Renal pelvis (tissue), 4 donors: Measurements from ENCODE around the gene SF3A1. TPM values are rescaled to one million over a fixed set of nuclear protein-coding genes. Genes with fewer than 3 reads are reported as not detected.
"Not testable (repeated sequence)": the region's sequence is repeated elsewhere in the genome, so short reads cannot be mapped to it uniquely, and the experiment has no call there.

ENCODE experiments used
- DNase-seq: peaks from one replicate; pipeline ENCODE4 v3.0.0-alpha.2; 2013
- polyA plus RNA-seq, 3 donors: library from polyadenylated mRNA; unstranded; fragments of 120-200 nt; gene quantifications; one replicate each; pipeline ENCODE4 v1.2.1, GENCODE V29; 2013; ENCODE audit not compliant: insufficient read length in 3 of 3

Gene SF3A1
- polyA plus RNA-seq, 3 donors, result 144 to 175 (median 162) TPM

DNA sequence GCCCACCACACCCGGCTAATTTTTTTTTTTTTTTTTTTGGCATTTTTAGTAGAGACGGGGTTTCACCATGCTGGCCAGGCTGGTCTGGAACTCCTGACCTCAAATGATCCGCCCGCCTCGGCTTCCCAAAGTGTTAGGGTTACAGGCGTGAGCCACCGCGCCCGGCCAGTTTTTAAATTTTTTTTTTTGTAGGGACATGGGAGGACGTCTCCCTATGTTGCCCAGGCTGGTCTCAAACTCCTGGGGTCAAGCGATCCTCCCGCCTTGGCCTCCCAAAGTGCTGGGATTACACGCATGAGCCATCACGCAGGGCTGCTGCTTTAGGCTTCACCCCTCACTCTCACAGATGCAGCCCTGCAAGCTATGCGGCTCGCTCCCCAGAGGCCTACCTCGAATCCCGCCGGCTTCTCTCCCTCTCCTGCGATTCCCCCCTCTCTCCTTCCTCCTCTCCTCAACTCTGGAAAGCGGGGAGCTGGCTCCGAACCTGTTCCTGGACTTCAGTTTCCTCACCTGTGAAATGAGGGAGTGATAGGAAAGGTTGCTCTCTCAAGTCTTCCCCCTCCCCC, 1.0 kb upstream of the SF3A1 start:
- no peak for DNase-seq

DNA sequence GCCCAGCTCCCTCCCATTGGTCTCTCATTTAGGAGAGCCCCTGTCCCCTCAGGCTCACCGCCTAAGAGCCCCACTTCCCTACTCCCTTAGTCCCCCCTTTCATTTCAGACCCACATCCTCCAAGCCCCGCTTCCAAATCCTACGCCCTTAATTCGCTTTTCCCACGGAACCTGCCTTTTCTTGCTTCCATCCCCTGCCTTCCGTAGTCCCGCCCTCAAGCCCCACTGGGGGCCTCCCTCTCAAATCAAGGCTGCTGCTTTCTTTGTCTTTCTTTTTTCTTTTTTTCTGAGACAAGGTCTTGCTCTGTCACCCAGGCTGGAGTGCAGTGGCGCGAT, 509 bp upstream of the SF3A1 start:
- no peak for DNase-seq

DNA sequence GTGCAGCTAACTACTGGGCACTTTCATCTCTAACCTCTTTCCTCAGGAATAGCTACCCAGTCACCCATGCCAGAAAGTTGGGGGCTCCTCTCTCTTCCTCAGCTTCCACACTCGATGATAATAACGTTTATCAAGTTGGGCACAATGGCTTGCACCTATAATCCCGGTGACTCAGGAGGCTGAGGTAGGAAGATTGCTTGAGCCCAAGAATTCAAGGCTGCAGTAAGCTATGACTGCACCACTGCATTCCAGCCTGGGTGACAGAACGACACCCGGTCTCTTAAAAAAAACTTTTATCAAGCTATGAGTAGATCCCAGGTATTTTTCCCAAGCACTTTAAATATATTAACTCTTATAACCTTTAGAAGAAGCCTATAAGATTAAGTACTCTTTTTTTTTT, 2.0 kb downstream of the SF3A1 start:
- DNase-seq, result no peak

DNA sequence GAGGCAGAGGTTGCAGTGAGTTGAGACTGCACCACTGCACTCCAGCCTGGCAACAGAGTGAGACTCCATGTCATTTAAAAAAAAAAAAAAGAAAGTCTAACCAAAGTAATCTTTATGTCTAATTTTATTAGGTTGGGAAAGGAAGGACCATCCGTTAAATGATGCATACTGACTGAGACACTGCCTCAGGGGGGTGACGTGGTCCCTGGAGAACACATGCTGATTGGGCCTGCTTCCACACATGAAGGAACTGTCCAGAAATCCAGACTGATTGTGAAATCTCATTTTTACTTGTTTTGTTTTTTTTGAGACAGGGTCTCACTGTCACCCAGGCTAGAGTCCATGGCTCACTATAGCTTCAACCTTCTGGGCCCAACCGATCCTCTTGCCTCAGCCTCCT, 5.5 kb downstream of the SF3A1 start:
- no peak for DNase-seq

DNA sequence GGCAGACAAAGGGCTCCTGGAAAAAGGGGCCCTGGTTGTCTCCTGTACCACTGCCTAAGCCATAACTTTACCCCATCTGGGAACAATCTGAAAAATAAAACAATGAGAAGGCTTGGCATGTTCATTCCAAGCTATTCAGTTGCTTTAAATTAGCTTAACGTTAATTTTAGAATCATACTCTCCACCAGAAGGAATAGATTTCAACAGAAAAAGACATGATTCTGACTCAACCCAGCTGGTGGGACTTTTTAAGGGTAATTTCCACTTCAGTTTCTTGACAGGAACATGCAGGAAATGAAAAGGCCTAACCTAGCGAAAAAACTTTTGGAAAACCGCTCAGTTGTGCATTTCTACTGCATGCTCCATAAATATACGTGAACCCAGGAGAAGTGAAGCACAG, 7.9 kb downstream of the SF3A1 start:
- DNase-seq, result no peak

DNA sequence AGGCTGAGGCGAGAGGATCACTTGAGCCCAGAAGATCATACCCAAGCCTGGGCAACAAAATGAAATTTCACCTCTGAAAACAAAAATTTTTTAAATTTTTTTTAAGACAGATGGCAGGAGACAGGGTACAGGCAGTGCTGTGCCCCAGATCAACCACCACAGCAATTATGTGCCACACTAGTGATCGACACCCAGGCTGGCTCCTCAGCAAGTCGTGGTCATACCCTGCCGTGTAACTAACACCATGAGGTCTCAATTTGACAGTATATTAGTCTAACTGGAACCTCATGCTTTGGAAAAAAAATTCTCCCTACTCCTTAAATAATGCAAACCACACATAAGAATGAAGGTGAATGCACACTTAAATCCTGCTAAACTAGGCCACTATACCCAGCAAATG, 8.3 kb downstream of the SF3A1 start:
- DNase-seq, result no peak

DNA sequence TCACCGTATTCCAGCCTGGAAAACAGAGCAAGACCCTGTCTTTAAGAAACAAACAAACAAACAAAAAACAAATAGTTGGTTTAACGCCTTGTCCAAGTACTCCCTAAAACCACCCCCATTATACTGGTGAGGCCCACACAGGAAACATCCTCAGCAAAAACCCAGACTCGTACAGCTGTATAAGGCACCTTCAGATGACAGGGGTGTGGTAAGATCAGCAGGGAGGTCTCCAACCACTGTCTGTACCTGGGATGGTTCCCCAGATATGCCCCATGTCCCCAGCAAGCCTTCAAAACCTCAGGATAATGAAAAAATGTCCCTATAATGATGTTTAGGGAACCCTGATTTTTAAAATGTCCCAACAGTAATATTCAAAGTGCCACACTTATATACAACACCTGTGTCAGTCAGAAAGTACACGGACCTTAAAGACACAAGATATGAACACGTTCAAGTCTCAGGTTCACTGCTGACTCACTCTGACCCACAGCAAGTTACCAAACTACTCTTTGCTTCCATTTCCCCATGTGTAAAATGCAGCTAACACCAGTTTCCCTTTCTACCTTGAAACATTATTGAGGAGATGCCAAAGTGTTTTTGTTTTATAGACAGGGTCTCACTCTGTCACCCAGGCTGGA, 9.3 kb downstream of the SF3A1 start:
- no peak for DNase-seq

DNA sequence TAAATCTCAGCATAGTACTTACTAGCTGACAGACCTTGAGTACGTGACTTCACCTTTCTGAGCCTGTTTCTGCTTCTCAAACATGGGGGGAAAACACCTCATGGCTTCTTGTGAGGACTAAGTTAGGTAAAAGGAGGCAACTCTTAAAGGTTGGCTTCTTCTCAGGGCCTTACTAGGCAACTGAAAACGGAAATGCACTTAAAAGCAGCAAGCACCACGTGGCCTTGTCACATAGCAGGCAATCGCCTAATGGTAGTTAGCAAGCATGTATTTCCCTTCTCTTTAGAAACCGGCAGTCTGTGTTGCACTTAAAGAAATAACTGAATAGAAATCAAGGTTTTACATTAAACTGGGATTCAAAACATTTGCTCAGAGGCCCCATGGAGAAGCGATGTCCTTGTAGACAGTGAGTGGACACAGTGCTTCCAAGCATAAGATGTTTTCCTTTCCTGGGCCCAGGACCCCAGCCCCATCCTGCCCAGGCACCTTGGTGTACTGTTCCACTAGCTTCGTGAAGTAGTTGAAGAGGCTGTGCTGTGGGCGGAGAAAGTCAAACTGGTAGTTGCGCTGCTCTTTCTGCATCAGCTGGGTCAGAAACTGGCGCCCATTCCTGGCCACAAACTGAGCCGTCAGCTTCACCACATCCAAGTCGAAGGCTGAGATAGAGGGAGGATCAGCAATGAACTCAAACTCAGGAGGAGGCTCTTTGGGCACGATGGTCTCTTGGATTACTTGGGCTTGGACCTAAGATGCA, 12.1 kb downstream of the SF3A1 start:
- no peak for DNase-seq

DNA sequence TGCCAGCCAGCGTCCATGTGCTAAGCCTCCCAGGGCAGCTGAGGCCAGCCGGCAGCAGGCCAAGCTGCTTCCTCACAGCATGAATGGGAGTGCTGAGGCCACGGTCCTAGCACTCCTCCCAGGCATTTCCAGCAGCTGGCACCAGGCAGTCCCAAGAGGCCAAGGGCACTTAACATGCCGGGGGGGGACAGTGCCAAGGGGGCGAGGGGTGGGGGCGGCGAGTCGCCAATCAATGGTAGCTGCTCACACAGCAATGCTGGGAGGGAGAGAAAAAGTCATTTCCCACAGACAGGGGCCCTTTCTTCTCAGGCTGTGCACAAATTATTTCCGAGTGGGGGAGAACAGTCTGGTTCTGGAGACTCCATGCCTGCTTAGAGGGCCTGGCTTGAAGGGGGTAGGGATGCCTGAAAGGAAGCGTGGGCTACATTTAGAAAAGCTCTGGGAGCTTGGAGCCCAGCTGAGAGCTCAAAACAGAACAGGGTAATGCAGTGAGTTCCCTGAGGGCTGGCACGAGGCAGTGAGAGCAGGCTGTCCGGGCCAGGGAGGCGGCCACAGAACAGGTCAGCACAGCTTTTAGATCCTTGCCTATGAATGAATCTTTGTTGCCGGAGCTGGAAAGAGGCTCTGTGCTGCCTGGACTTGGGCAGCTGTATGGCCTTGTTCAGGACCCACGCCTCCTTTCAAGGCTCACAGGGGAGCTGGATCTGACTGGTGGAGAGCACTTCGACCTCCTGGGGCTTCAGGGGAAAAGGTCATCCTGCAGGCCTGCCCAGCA, 15.6 kb downstream of the SF3A1 start:
- DNase-seq, result no peak

DNA sequence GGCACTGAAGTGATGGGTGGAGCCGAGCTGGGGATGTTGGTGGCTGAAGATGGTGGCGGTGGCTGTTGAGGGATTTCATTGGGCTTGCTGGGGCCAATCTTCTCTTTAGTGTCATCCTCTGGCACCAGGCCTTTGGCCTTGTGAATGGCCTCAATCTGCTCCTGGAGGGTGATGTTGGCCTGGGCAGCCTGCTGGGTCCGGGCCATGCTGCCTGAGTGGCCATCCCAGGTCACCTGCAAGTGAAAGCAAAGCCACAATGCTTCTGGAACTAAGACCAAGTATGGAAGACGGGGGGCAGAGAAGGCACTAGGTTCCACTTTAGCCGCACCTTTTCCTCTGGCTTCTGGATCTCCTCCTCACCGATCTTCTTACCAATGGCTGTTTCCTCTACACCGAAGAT, 17.9 kb downstream of the SF3A1 start:
- no peak for DNase-seq

DNA sequence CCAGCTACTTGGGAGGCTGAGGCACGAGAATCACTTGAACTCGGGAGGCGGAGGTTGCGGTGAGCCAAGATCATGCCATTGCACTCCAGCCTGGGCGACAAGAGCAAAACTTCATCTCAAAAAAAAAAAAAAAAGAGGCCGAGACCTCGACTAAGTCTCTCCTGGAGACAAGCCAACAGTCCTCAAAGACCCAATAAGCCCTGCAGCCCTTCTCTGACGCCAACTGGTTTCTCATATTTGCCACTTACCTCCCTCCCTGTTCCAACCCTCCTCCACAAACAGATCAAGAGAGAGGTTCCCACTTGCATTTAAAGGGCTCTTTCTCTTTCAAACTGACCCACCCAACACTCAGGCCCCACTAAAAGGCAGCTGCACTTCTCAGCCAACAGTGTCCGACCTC, 18.4 kb downstream of the SF3A1 start:
- not testable (repeated sequence) for DNase-seq

DNA sequence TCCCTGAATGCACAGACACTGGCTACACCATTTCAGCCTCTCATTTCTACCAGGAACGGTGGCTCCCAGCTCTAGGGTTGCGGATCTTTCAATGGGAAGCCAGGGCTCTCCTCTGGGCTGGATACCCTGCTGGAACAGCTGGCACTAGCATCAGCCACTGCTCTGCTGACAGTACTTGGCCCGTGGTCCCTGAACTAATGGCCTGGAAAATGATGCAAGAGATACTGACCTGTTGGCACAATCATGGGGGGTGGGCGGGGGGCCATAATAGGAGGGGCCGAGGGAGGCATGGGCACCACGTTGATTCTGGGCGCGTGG, 19.3 kb downstream of the SF3A1 start:
- DNase-seq, result no peak

DNA sequence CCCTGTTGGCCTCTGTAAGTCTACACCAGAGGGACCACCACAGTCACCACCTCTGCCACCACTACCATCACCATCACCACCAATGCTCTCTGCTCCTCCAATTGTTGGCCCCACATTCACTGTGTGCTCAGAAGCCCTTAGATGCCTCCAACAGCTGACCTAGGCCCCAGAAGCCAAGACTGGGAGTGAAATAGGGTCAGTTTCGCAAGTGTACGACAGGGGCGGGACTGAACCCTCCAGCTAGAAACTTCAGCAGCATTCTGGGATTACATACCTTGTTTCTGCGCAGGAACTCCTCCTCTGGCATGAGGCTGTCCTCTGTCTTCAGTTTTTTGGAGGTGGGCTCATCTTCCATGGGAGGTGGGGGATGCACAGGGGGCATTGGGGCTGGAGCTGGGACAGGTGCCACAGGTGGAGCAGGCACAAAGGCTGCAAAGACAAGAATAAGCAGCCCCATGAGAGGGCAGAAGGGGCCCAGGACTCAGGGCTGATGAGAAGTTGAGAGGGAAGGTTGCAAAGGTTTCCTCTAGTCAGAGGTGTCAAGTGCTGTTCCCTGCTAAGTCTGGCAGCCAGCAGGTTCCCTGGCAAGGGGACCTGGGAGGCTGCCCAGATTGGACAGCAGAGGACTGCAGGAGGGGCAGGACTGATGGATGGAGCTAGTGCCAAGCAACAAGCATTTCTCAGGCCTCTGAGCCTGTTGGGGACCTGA, 19.8 kb downstream of the SF3A1 start:
- no peak for DNase-seq

DNA sequence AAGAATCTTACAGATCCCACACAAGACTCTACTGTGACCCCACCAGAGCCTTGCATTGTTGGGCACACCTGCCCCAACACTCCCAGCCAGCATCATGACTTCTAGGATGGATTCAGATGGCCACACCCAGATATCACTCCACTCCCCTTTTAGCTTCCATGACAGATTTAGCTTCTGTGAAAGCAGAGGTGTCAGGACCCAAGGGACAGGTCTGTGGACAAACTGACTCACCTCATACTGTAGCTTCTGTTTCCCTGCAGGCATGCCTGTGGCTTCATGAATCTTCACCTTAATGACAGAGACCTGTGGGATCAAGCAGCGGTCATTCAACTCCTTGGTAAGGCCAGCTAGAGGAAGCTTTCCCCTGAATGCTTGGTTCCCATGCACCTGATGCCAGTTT, 21.5 kb downstream of the SF3A1 start:
- no peak for DNase-seq

DNA sequence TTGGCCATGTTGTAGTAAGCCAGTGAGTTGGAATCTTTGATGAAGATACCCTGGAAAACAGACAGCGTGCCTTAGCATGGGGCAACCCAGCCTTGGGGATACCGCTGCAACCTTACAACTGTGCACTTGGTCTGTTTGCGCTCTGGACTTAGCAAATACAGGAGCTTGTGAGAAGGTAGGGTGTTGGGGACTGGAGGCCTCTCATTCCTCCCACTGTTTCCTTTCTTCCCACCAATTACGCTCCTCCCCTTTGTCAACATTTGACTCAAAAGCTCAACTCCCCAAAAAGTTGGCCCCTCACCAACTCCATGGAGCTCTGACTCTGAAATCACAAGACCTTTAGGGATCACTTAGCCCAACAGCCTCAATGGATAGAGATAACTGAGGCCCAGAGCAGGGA, 22.0 kb downstream of the SF3A1 start:
- DNase-seq, result no peak

DNA sequence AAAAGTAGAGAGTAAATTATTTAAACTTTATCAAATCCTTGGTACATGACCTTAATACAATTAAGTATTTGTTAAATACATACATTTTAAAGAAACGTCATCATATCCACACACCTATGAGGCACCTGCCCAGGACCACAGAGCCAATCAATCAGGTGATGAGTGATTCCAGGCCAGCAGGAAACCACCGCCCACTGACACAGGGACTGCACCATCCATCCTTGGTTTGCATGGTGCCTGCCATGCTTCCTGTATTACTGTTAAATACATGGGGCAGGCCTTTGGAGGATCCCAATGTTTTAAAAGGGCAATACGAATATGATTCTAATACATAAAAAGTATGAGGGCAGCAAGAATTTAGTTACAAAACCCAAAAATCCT, 23.0 kb downstream of the SF3A1 start:
- no peak for DNase-seq

DNA sequence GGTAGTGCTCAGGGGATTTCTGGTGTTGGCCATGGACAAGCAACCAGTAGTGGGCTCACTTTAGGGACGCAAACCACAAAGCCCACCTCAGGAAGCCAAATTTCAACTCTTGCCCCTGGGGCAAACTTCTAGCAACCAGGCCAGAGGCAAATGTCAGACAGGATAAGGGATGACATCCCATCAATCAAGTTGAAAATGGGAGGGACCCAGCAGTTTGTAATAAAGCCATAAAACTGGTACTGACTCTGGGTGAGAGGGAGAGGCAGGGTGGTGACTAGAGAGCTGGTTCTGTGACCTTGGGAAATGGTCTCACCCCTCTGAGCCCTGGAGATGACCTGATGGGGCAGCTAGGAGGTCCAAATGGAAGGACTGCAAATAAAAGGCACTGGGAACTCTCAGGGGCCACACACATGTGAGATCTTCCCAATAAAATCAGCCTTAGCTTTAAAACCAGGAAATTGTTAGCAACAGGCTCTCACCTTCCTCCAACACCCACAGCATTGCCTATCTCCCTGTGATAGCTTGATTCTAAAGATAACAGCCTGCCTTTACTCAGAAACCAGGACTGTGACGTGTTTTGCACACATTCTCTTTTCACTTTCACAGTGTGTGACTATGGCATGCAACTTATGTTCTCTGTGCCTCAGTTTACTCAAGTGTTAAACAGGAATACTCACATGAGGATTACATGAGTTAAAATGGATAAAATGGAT, 23.5 kb downstream of the SF3A1 start:
- DNase-seq, result no peak

DNA sequence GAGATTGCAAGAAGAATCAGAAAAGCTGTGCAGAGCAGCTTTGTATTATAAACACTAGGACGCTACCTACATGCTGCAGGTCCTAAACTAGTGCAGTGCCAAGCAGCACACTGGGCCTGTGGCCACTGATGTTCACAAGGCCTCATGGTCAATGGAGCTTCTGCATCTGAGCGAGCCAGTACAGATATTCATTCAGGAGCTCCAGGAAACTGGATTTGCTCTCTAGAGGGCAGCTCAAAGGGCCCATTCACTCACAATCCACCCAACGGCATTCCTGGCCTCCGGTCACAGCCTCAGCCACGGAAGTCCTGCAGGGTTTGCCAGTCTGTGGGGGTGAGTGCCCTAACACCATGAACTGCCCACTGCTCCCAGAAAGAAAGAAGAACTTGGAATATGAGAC, 24.1 kb downstream of the SF3A1 start:
- no peak for DNase-seq

DNA sequence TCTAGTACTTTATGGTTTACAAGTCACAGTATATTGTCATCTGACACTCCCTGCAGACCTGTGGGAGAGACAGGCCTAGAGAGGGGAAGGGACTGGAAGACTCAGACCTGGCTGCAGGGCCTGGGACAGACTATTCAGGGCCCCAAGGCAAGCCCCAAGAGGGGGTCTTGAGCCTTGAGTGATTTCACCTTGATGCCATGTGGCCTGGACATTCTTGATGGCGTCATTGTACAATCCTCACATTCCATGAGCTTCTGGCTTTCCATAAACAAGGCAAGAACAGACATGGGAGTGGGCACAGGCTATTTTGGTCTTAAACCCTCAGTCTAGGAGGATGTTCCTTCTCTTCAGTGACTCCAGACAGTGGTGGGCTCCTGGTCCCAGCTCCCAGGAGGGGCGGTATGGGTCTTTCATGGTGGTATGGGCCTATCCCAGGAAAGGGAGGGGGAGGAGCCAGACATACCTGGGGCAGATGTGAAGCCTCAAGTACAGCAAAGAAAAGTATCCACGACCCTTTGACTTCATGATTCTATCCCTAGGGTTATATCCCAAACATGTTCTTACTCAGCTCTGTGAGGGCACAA, 28.1 kb downstream of the SF3A1 start:
- DNase-seq, result no peak

DNA sequence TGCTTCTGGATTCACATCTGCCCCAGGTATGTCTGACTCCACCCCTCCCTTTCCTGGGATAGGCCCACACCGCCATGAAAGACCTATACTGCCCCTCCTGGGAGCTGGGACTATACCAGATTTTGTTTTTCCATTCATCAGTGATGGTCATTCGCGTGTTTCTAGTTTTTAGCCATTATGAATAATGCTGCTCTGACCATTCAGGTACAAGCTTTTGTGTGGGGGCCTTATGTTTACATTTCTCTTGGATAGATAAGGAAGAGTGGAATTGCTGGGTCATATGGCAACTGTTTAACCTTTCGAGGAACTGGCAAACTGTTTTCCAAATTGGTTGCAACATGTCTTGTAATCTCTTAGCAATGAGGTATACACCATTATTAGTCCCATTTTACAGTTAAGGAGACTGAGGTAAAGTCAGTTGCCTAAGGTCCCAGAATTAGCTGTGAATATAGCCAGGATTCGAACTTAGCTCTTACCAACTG, 28.8 kb downstream of the SF3A1 start:
- no peak for DNase-seq

DNA sequence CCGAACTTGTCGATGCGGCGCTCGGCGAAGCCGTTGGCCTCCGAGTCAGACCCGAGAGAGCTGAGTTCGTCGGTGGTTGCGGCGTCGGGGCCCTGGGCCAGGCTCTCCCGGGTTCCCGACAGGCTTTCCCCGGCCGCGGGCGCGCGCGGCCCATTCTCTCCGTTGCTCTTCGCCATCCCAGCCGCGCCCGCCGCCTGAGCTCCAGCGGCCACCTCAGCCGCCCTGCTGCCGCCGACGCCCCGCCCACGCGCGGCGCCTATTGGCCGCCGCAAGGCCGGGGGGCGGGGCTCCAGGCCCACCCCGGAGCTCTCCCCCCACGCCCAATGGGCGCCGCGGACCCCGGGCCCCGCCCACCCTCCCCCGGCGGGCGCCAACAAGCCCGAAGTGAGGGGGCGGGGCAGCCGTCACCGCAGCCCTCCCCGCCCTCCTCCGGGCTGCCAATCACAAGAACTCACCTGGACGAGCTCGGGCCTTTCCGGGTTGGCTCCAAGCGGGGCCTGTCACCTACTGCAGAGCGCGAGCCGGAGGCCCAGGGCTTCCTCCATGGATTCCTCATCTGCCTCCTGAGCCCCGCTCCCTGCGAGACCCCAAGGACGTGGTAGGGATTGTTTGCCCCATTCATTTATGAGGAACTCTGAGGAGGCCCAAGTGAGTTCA, 29.9 kb downstream of the SF3A1 start, which contains the start of gene TBC1D10A:
Gene TBC1D10A (minus strand): TSS at position 236 of the 657 bp plus-strand sequence. CDS start 60 bp downstream, at position 176.
- DNase-seq, result peak; percentile 91
